ENCODE results near the gene USH2A.

The USH2A gene

DNA sequence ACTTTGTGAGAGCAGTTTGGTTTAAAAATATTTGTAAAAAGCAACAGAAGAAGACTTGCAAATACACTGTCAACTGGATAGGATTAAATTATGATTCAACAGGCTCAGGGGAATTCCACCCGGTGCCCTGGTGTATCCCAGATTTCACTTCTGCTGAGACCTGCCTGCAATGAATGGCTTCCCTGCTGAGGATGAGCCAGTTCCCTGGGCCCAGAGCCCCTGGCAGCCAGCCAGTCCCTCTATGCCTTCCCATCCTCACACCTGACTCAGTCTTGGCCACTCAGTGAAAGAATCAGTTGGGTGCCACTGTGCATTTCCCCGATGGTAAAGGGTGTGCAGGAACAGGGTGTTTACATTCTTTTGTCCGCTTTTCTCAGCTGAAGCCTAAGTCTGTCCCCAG lies 791.8 kb downstream of the USH2A start:
- no peak for DNase-seq

- DNase-seq, result no peak
These were observed 792.2 kb downstream of the USH2A start for GRCh38 chr1:215631040-215631439.

- DNase-seq, result no peak
These were observed 797.3 kb downstream of the USH2A start for GRCh38 chr1:215625949-215626348.

- DNase-seq, result no peak
These were observed 800.1 kb downstream of the USH2A start for GRCh38 chr1:215623162-215623561.

DNA sequence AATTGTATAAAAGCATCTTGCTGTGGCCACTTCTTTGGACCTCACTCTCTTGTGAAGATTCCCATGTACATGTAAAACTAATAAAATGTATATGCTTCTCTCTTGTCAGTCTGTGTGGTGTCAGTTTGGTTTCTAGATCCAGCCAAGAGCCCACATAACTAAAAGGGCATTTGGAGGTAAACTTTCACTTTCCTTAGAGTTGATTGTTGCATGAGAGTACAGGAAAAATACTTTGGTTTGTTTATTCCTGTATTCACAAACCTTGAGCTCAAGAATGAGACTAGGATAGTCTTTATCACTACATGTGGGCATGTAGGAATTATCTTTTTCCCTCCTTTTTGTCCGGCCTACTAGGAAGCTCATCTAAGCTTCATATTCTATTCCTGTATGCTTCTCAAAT lies 805.3 kb downstream of the USH2A start:
- no peak for DNase-seq

- no peak for DNase-seq
These were observed 810.9 kb downstream of the USH2A start for GRCh38 chr1:215612391-215612790.

- DNase-seq, result no peak
These were observed 814.6 kb downstream of the USH2A start for GRCh38 chr1:215608646-215609045.

DNA sequence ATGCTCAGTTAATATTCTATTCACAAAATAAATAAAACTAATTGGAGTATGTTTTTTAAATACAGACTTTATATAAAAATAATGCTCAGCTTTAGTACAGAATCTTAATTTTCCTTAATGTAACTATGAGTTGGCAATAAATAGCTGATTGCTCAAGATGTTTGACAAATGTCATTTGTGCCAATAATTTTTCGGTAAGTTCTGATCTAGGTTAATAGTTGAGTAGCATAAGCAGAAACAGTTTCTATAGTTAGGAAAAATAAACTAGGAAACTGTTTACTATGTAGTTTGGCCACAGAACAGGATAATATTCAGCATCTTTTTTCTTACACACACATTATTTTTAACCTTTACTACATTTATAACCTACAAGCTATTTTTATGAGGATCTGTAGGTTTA lies 815.8 kb downstream of the USH2A start:
- no peak for DNase-seq

DNA sequence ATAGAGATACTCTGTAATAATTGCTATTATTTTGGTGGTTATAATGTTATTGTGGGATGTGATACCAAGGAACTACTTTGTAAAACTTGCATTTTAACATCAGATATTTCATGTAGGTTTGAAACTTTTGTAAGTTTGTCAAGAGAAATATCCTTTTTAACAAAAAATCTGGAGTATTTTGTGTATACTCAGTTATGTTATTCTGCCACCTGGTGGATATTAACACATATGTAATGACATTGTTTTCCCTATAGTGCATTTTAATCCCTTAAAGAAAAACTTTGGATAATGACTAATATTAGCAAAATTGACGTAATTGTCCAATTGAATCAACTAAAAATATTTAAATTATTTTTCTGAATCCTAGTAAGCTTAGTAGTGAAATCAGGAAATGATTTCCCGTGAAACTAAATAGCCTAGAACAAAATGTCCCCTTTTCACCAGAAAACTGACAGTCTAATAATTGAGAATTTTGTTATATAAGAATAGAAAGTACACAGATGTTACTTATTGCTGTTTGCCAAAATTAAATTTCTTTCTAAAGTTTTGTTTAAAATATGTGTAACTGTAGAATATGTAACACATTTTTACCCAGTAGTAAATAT lies 816.6 kb downstream of the USH2A start:
- no peak for DNase-seq

- DNase-seq, result no peak
These were observed 817.2 kb downstream of the USH2A start for GRCh38 chr1:215606036-215606435.

DNA sequence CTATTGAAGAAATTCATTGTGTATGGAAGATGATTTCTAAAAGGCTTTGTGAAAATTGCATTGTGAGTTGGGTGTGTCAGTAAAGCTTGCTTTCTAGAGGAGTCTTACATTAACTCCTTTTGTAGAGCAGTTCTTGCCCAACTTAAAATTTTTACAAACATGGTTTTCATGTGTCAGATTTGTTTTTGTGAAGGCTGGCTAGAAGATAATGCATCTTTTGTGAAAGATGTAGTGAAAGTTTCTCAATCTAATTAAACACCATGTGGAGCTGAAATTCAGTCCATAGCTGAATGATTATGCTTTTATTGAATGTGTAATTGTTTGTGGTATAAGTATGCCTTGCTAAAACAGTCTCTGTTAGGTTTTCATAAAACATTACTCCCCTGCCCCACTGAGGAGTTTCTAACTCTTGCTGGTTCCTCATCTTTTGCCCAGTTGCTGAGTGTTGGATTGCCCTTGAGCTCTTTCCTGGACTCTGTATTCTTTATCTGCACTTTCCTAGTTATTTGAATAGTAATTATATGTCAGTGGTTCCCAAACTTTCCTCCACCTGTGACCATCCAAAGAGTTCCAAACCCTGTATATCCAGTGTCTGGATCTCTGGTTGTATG lies 818.1 kb downstream of the USH2A start:
- no peak for DNase-seq

- no peak for DNase-seq
These were observed 819.9 kb downstream of the USH2A start for GRCh38 chr1:215603319-215603718.

- no peak for DNase-seq
These were observed 822.0 kb downstream of the USH2A start for GRCh38 chr1:215601276-215601675.

GRCh38 chr1:215600867-215601266 lies 822.4 kb downstream of the USH2A start:
- no peak for DNase-seq

GRCh38 chr1:215600258-215600792 lies 822.9 kb downstream of the USH2A start:
- no peak for DNase-seq

- DNase-seq, result no peak
These were observed 823.7 kb downstream of the USH2A start for GRCh38 chr1:215599418-215600074.

DNA sequence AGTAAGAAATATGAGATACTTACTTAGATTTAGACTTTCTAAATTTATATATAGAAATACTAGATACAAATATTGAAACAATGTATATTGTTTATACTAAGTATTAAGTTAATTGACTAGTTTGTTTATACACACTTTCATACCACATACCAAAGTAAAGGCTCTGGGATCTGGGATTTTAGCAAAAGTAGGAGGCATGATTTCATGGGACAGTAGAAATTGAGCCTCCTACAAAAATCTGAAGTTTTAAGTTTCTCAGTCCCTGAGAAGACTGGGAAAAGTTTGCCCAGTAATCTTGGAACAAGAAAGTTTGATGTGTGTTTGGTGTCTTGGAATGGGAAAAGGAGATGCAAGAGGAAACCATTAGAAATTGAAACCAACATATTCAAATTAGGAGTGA lies 825.3 kb downstream of the USH2A start:
- DNase-seq, result no peak

GRCh38 chr1:215595231-215595630 lies 828.0 kb downstream of the USH2A start:
- no peak for DNase-seq

GRCh38 chr1:215594640-215595039 lies 828.6 kb downstream of the USH2A start:
- DNase-seq, result no peak

DNA sequence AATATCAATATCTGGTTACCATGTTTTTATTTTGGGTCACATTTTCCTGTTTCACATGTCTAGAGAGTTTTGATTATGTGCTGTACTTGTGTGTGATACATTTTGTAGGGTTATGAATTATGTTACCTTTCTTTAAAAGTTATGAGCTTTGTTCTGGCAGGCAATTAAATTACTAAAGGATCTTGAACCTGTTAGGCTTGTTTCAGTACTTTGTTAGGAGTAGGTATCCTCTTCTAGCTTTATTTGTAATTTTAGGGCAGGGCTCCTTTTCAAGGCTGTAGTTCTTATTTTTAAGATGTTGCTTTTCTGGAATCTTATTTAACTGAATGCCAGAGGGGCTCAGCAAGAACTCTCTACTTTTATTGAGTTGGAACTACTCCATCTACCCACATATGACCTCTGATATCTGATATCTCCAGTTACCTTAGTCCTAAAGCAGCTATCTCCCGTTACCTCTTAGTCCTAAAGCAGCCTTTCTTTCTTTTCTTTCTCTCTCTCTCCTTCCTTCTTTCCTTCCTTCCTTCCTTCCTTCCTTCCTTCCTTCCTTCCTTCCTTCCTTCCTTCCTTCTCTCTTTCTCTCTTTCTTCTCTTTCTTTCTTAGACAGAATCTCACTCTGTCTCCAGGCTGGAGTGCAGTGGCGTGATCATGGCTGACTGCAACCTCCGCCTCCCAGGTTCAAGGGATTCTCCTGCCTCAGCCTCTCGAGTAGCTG lies 832.3 kb downstream of the USH2A start:
- no peak for DNase-seq

- DNase-seq, result no peak
These were observed 833.4 kb downstream of the USH2A start for GRCh38 chr1:215589650-215590435.

- no peak for DNase-seq
These were observed 838.9 kb downstream of the USH2A start for GRCh38 chr1:215584389-215584788.

Measured in activated CD8-positive, alpha-beta memory T cell treated with anti-CD3 and anti-CD28 coated beads, Interleukin-2, amount 50 U/mL, for 4 hours (primary cell).